Vagina (tissue), 2 donors: Measurements from ENCODE around the gene LRRC74B.
A peak's percentile ranks its signal among the peaks of the same experiment; 100 is the strongest.

Experiments
- CTCF ChIP-seq, 3 experiments: fragments of 450-650 bp in 2 of 3; fragments of 200-600 bp in 1 of 3; sonication (generic) in 1 of 3; IDR thresholded peaks; one replicate each; pipeline ENCODE4 v1.5.1; 2017 to 2019; ENCODE audit warnings: antibody characterized with exemption in 3 of 3, mild to moderate bottlenecking in 2 of 3, moderate library complexity in 2 of 3
- POLR2AphosphoS5 ChIP-seq, 2 donors: sonication (generic); formaldehyde crosslinking; IDR thresholded peaks; one replicate each; pipeline ENCODE4 v1.9.0; 2017; ENCODE audit warnings: antibody characterized with exemption in 2 of 2, mild to moderate bottlenecking in 2 of 2, low read depth in 1 of 2; ENCODE audit not compliant: insufficient read depth in 1 of 2

GRCh38 chr22:21001601-21002325 lies 44.0 kb upstream of the LRRC74B start, which contains the start of gene THAP7:
- TF ChIP-seq CTCF (IDR thresholded peaks at IDR 0.05) (peak in 1 of 3 experiments; percentile 7), POLR2AphosphoS5 (IDR thresholded peaks at IDR 0.05; ENCODE audit: insufficient read depth in 1 of 2, low read depth in 1 of 2) (peak; percentile 96 to 98)
